Iris pigment epithelial cell (primary cell): ENCODE results near the gene DOCK6.
"Not testable (repeated sequence)": the region's sequence is repeated elsewhere in the genome, so short reads cannot be mapped to it uniquely, and the experiment has no call there.

Experiments used
- DNase-seq: peaks from one replicate; pipeline ENCODE4 v3.0.0-alpha.2; 2011; ENCODE audit warnings: low read depth

Gene DOCK6

GRCh38 chr19:11172576-11172975 is 89.7 kb downstream of the DOCK6 start:
- no peak for DNase-seq

DNA sequence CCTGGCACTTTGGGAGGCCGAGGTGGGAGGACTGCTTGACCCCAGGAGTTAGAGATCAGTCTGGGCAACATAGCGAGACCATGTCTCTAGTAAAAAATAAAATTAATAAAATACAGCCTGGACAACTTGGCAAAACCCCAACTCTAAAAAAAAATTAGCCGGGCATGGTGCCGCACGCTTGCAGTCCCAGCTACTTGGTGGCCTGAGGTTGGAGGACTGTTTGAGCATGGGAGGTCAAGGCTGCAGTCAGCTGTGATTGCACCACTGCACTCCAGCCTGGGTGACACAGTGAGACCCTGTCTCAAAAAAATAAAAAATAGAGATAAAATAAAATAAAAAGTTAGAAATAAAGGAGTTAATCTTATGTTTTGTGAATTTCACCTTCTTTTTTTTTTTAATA is 91.2 kb downstream of the DOCK6 start:
- no peak for DNase-seq

GRCh38 chr19:11169896-11170678 is 92.2 kb downstream of the DOCK6 start:
- peak; percentile 73 for DNase-seq

- DNase-seq, result peak; percentile 98
Measured at GRCh38 chr19:11168568-11168967, 93.8 kb downstream of the DOCK6 start.

GRCh38 chr19:11166281-11167142 is 95.8 kb downstream of the DOCK6 start:
- no peak for DNase-seq

GRCh38 chr19:11165486-11166030 is 96.8 kb downstream of the DOCK6 start:
- DNase-seq, result peak; percentile 33

- DNase-seq, result peak; percentile 69
Measured at GRCh38 chr19:11164879-11165406, 97.4 kb downstream of the DOCK6 start.

- DNase-seq, result no peak
Measured at GRCh38 chr19:11164296-11164695, 98.0 kb downstream of the DOCK6 start.

DNA sequence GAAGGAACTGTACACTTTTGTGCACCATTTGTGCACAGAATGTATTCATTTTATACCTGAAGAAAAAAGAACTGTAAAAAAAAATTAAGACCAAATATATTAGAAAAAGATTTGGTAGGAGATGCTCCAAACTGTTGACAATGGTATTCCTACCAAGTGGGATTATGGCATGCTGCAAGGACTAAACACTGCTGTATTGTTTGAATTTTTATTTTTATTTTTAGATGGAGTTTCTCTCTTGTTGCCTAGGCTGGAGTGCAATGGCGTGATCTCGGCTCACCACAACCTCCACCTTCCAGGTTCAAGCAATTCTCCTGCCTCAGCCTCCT is 101.9 kb downstream of the DOCK6 start:
- not testable (repeated sequence) for DNase-seq

DNA sequence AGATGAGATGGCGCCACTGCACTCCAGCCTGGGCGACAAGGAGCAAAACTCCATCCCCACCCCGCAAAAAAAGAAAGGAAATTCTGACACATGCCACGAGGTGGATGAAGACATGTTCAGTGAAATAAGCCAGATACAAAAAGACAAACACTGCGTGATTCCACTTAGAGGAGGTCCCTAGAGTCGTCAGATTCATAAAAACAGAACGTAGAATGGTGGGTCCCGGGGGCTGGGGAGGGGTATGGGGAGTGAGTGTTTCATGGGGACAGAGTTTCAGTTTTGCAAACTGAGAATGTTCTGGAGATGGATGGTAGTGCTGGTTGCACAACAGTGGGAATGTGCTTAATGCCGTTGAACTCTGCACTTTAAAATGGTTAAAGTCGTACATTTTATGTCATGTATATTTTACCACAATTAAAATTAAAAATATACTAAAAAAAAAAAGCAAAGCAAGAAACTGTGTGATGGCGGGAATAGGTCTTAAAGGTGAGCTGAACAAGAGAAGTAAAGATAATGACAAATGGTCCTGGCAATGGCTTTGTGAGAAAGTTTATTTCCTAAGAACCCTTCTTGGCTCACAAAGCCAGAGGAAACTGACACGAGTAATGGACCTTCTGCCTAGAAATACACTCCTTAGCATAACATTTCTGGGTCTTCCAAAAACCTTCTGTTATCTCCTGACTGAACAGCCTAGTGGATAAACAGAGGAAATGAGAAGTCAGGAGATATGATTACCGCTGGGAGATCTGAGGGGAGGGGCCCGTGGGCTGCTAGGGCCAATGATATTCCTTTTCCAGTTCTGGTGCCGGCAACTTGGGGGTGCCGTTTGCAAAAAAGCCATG is 102.5 kb downstream of the DOCK6 start:
- peak; percentile 64 for DNase-seq

DNA sequence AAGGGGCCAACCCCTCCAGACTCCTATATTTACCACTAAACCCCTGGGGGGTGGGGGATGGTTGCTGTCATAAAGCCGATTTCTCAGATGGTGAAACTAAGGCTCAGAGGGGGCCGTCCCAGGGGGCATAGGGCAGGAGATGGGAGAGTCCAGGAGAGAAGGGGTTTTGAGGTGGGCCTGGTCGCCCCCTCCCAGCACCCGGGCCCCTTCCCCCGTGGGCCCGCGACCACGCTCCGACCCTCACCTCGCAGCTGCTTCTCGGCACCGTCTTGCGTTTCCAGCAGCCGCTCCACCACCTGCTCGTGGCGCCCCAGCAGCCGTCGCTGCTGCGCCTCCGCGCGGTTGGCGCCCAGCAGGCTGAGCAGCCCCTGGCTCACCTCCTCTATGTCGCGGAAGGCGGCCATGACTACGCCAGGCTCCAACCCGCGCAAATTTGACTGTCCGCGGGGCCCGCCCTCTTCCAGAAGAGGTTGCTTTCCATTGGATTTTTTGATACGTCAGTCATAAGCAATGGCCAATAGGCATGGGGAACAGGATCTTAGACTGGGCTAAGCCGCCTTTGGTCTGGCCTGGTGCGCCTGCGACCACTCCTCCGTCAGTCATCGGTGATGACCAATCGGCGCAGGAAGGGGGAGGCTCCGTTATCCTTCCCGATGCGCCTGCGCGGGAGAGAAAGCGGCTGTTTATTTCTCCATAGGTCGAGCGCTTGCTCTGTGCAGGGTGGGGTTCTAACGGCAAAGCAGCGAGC is 106.8 kb downstream of the DOCK6 start, which contains the start of gene SPC24:
SPC24 (minus strand) TSS at position 410 of the 748 bp plus-strand sequence; CDS start at position 404, 6 bp downstream.
- DNase-seq, result peak; percentile 99

- DNase-seq, result no peak
Measured at GRCh38 chr19:11154683-11155047, 107.7 kb downstream of the DOCK6 start.

- DNase-seq, result peak; percentile 87
Measured at GRCh38 chr19:11152318-11153062, 109.8 kb downstream of the DOCK6 start.

- DNase-seq, result peak; percentile 46
Measured at GRCh38 chr19:11151181-11151580, 111.1 kb downstream of the DOCK6 start.
